Tibial nerve (tissue), 4 donors: ENCODE measurements around the gene MRPS14.

Source experiments
- CTCF ChIP-seq, 5 experiments: fragments of 200-600 bp in 3 of 5; fragments of 450-650 bp in 2 of 5; sonication (generic) in 3 of 5; IDR thresholded peaks; one replicate each; pipeline ENCODE4 v1.5.1; 2016 to 2019; ENCODE audit warnings: antibody characterized with exemption in 5 of 5, mild to moderate bottlenecking in 3 of 5, moderate library complexity in 2 of 5
- EP300 ChIP-seq, 2 donors: sonication (generic); formaldehyde crosslinking; IDR thresholded peaks; one replicate each; pipeline ENCODE4 v1.6.1; 2017; ENCODE audit warnings: antibody characterized with exemption in 2 of 2, mild to moderate bottlenecking in 1 of 2

GRCh38 chr1:174965362-174966007 is 57.7 kb downstream of the MRPS14 start:
- TF ChIP-seq EP300 (IDR thresholded peaks at IDR 0.05), result no peak
- TF ChIP-seq CTCF (IDR thresholded peaks at IDR 0.05), result no peak
